HT-29 (cell line): Measurements from ENCODE around the gene OCA2. TPM values are rescaled to one million over a fixed set of nuclear protein-coding genes. Genes with fewer than 3 reads are reported as not detected.
"Not testable (repeated sequence)": the region's sequence is repeated elsewhere in the genome, so short reads cannot be mapped to it uniquely, and the experiment has no call there.

Experiments
- DNase-seq: peaks from one replicate; pipeline ENCODE4 v3.0.0-alpha.2; 2015; ENCODE audit warnings: low spot score
- total RNA-seq: library from RNA; depleted of rRNA; stranded (reverse); fragments of >200 nt; shearing (Covaris generic); gene quantifications from 2 replicates; pipeline ENCODE4 v1.2.3, GENCODE V29; 2014

Gene OCA2
- total RNA-seq, 1 experiment from 2014 or later: not detected

DNA sequence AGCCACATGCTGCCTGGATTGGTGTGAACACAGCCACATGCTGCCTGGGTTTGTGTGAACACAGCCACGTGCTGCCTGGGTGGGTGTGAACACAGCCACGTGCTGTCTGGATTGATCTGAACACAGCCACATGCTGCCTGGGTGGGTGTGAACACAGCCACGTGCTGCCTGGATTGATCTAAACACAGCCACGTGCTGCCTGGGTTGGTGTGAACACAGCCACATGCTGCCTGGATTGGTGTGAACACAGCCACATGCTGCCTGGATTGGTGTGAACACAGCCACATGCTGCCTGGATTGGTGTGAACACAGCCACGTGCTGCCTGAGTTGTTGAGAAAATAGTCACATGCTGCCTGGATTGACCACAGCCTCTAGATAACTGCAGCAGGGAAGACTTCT is 250.2 kb downstream of the OCA2 start:
- DNase-seq: not testable (repeated sequence)

DNA sequence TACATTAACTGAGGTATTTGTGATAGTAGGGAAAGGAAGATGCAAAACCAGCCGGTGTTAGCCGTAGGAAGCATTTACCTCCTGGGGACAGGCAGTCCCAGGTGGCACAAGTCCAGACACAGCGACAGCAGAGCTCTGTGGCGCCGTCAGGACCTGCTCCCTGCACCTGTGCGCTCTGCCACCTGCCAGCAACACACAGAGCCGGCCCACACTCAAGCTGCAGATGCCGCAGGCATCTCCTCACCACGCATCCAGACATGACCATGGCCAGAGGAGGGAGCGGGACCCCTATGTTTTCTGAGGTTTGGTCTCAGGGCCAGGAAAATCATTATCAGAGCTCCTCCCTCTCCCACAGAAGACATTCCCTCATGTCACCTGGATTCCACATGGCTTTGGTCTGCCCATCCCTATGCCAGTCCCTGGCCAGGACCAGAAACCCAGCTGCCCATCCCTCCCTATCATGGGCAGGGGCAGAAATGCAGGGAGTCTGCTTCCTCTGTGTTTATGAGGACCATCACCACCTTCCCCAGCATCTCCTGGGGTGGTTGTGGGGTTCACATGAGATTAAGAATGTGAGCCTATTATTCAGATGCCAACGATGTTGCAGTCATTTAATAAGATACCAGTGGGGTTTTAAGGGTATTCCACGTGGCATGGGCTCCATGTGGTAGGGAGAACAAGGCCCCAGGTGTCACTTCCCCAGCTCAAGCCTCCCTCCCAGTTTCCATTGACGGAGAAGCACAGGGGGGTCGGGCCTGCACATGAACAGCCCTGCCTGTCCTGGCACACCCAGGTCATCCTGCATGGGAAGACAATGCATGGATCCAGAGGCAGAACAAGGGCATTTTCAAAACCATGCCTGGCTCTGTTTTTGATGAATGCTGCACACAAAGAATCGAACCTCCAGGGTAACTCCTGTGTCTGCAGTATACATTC is 251.1 kb downstream of the OCA2 start:
- DNase-seq: no peak

DNA sequence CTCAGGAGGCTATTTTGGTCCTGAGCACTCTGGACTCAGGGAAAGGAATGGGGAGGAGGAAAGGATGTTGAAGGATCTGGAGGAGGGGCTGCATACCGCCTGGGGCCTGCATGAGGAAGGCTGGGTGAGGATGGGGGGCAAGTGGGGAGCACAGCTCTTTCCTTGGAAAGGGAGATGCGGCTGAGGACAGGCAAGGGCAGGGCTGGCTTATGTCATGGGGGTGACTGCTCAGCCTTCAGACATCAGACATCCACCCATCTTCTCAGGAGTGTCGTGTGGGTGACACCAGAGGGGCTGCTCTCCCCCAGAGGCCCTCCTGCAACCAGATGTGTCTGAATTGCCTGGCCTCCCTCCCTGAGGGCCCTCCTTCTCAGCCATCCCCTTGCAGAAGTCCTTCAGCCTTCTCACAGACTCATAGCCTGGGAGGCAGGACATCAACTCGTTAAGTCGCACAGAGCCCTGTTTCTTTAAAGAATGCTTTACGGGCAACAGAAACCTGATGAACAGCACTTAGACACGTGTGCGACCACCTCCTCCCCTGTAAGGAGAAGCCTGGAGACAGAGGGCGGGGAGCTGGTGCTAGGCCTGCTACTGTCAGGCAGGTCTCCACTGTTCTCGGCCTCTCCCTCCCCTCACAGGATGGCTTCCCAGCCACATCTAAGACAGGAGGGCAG is 252.3 kb downstream of the OCA2 start:
- no peak for DNase-seq

DNA sequence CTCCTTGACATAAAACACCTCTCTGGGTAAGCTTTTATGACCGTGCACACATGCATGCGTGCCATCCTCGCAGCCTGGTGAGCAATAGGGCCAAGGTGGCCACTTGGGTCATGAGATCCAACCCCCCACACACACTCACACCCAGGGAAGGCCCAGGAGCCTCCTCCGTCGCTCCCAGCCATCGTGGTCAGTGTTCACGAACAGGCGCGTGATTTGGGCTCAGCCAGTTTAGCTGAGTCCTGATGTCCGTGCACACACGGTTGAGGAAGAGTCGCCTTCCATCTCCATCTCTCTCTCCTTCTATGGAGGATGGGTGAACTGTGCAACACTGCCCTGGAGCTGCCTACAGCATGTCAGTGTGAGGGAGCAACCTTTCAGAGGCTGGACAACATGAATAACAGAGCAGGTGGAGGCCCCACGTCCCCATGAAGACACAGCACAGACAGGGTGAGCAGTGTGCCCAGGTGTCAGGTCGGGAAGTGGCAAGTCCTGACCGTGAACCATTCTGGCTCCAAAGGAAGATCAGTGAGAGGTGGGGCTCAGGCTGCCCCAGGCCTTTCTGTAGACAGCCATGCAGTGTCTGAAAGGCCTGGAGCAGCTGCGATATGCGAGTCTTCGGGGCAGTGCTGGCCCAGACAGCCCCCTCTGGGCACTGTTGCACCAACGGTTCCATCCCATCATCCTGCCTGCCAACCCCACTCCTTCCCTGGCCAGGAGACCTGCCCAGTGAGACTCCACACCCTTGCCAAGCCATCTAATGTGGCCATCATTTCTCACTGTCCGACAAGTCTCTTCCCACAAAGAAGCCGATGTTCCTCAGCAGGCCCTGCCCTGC is 253.4 kb downstream of the OCA2 start:
- no peak for DNase-seq

DNA sequence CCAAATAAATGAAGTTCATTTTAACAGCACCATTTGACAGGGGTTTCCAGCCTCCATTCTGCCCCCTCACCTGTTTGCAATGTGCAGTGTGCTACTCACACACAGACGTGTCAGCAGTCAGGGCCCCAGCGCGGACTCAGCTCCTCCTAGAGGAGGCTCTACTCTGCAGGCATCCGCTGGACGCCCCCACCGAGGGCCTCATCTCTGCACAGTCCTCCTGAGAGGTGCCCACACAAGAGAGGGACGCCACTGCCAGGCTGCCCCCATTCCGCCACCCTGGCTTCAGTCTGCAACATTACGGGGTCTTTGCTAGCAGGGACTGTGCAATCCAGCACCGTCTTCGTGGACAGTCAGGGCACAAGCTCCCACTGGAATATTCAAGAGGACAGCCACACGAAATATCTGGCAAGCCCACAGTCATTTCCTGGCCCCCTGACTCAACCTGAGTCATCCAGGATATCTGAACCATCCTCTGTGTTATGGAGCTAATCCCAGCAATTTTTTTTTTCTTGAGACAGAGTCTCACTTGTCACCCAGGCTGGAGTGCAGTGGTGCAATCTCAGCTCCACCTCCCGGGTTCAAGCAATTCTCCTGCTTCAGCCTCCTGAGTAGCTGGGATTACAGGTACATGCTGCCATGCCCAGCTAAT is 255.0 kb downstream of the OCA2 start:
- no peak for DNase-seq

DNA sequence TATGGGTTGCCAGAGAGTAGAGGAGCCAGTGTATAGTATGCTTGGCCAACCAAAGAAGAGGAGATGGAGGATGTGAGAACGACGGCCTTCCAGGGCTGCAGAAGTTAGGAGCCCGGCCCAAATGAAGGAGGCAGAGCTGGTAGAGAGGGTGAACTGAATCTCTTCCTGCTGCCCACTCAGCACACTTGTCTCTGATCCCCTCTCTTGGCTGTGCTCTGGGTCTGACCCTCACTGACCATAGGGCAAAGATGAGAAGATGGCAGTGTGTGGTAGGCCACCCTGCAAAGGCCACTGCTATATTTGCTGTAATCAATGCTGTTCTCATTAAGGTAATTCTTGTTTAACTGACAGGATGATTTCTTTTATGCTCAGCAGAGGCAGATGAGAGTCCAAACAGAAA is 256.0 kb downstream of the OCA2 start:
- no peak for DNase-seq

DNA sequence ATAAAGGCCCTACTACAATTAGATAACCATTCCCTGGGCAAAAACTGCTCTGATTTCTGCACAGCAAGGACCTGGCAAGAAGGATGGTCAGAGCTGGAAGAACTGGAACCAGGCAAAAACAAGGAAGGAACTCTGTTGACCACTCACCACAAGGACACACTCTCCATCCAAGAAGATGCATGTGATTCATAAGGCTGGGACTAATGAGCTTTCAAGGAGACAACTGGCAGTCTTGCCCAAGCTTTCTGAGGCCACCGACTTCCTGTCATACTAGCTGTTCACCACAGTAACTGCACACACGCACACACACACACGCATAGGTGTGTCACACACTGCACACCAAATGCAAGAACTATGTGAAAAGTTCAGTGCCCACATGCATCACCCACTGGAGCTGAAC is 256.6 kb downstream of the OCA2 start:
- DNase-seq: no peak

DNA sequence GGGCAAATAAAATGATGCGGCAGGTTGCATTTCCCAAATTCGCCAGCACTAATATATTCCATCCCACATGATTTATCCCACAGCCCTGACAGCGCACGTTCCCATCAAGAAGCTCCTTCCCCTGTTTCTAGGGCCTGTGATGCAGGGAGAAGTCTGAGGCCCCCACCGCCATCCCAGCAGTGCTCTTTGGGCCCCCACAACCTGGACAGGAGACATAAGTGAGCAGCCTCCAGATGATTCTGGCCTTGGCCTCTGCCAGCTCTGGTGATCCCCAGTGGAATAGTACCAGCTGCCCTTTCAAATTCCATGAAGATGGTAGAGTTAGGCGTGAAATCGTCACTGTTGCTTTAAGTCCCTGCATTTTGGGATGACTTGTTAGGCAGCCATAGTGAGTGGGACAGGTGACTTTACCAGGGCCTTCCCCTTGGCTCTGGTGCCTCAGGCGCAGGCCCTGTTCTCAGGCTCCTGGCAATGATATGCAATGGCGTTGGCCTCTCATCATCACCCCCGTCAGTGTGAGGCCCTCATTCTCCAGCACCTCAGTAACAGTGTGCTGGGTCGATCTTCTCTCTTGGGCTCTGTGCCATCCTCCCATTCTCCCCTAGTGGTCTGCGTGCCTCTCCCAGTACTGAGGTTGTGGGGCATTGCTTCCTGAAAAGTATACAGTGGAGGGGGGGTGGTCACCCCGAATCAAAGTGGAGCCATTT is 263.7 kb downstream of the OCA2 start:
- no peak for DNase-seq

DNA sequence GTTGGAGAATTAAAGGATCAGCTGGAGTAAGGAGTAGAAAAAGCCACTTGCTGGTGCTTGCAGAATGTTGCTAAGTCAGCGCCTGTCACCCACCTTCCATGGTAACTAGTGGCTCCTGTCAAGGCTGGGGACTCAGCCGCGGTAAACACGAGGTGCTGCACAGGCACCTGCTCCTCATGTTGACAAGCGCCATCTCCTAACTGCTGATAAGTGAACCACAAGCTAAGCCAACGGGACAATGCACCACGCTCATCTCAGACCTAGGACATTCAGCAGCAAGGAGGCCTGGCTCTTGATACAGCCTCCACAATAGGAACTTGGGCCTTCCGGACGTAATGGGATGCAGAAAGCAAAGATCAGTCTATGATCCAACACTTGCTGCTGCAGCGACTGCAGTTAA is 264.4 kb downstream of the OCA2 start:
- no peak for DNase-seq

DNA sequence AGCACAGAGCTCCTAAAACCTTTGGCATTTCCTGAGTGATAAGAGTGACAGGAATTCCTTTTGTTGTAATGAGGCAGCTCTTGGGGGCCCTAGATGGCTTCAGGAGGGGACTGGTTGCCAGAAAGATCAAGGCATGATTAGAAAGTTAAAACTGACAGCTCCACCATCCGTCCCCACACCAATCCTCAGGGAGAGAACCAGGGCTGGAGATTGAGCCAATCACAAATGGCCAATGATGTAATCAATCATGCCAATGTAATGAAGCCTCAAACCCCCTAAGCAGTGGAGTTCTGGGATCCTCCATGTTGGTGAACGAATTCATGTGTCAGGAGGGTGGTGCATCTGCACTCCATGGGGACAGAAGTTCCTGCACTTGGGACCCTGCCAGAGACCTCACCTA is 265.1 kb downstream of the OCA2 start:
- no peak for DNase-seq

DNA sequence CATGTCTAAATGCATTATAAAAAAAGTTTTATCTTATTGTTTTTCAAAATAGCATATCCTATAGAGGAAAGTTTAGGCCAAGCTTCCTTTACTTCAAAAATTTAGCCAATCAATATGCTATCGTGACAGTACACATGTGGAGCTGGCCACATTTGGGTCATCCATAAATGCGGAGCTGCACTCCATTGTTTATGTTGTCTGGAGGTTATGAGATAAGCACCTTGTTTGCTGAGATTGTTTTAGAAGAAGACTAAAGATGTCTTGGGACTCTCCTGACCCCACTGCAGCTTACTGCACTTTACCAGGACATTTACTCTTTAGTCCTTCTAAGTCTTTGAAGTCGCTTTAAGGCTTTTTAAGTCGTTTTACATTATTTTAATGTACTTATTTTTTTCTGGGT is 265.9 kb downstream of the OCA2 start:
- no peak for DNase-seq

DNA sequence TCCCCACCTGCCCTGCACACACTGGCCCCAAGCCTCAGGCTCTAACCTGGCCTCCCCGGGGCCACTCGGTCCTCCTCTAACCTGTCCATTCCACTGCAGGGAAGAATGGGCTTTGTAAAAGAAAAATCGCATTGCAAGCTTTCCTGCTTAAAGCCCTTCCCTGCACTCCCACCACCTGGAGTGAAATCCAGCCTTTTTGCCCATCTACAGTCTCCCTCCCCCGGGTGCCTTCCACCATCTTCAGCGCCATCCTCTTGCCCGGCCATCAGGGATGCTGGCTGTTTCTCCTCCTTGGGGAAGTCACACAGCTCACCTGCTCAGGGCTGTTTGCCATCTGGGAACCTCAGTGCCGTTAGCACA is 266.9 kb downstream of the OCA2 start:
- DNase-seq: no peak

DNA sequence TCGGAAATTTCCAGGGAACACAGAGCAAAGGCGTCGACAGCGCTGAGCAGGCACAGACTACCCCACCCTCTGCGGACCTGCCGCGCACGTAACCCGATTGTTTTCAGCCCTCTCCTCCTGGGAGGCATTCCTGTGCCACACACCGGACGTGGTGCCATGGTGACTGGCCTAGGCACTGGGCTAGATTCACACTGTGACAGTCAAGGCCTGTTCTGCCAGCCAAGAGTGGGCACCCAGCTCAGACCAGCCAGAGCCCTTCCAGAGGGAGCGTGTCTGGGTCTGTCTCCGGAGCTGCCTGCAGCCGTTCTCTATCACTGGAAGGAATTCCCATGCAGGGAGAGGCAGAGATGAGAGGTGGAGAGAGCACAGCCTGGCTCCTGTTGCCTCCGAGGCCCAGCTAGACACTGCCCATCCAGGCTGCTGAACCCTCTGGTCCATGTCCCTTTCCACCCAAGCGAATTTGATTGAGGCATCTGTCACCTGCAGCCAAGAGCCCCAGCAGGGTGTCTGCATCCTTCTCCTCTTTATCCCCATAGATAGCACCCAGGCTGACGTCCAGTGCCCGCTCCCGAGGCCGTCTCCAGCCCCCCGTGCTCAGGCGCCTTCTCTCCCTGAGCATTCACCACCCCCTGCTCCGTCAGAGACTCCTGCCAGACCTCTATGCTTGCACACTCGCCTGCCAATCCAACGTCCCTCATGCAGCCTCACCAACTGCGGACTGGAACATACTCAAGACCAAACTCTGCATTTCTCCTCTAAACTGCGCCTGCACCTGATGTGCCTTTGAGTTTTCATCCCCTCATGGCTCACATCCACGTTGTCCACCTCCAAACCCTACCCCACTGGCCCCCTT is 267.5 kb downstream of the OCA2 start:
- DNase-seq: no peak

DNA sequence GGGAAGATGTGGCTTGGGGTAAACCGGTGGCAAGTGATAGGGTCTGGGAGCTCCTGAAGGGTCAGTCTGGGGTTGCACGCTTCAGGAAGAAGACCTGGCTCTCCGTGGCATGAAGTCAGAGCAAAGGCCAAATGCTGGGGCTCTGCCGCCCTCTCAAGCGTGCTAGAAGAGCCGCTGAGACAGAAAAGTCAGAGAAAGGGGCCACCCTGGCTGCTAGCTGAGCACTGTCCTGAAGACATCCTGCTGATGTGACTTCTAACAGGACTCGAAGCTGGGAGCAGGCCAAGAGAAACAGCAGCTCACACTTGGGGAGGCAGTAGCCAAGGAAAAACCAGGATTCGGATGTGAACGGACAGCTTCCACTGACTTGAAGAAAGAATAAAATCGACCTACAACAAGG is 270.4 kb downstream of the OCA2 start:
- DNase-seq: no peak

DNA sequence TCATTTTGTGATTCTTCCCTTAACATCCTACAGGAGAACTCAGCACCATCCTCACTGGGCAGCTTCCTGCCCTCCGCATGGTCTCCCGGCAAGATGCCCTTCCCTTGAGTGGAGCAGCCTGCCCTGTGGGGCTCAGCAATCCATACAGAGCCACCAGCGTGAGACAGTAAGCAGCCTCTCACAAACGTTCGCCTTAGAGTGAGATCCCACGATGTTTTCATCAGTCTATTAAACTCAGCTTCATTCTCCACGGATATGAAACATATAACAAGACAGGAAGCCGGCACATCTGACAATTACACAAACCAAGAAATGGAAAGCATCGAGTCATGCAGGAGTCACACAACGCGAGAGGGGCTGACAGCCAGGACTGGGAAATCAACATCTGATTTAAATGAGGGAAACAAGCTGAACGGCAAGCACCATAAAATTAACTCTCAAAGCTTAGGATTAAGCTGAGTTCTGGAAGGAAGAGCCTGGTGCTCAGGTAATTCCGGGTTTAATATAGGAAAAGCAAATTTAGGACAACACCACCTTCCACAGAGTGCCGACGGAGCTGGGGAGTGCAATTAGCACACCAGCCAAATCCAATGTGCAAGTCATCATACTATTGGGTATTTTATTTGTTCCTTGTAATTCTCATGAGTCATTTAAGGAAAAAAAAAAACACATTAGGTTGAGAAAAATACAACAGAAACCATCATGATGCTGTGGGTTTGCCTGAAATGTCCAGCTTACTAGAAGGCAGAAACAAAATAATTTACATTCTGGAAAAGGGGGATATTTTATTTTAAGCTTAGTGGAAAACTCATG is 272.0 kb downstream of the OCA2 start:
- DNase-seq: no peak

DNA sequence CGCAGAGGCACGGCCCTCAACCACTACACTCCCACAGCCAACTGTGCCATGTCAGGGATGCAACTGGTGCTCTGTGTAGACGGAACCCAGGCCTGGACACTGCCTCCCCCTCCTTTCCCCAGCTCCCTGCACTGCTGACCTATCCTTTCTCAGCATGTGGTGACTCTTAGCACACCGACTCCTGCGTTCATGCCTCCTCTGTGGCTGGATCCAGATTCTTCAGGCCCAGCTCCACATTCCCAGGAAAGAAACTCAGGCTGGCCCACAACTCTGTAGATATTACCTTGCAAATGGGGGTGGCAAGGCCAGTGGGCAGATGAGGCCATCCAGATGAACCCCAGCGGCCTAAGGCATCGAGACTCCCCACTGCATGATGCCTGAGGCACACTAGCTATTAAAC is 272.7 kb downstream of the OCA2 start:
- no peak for DNase-seq

DNA sequence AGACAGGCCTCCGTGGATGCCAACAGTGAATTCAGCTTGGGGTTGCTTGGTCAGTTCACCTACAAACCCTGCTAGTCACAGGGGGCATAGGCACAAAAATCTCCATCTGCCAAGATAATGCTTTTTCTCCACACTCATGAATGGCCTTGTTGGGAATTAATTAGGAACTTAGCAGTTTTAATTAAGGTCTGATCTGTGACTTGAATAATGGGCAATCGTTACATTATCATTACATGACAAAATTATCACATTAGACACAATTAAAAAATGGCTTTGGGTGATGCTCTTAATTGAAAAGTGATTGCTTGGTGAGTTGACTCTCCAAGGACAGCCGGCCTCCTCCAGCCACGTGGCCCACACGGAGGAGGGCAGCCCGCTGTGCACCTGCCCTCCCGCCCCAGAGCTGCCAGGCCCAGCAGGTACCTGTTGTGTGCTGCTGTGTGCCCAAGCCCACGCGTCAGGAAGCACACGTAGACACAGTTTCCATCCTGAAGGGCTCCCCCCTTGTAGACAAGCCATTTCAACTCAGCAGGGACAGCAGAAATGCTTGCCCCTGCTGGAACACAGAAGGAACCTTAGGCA is 274.2 kb downstream of the OCA2 start:
- DNase-seq: no peak

DNA sequence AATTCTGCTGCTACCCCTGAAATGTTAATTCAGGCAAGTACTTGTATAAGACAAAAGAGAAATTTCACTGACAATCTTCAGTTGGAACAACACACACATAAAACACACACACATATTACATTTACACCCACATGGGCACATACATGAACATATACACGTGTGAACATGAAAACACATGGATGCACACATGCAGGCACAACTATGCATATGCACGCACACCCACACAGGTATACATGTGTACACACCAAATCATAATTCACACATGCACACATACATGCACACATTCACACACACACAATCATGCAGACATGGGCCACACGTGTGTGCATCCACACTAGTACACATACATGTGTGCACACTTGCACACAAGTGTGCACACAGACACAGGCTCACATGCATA is 277.8 kb downstream of the OCA2 start:
- no peak for DNase-seq

DNA sequence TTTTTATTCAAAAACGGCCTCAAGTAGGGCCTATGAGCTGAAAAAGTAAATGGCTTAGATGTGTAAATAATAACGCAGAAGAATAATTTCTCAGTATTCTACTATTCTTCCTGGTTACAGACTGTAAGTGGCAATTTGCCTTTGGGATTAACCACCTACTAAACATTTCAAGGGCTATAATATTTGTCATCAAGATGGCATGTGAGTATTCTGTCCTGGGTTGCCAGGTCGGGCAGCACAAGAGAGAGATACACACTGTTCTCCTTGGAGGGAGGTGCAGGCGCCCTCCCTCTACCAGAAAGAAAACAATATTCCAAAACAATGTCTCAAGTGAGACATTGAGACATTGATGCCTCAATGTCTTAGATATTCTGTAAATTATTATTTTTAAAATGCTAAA is 278.4 kb downstream of the OCA2 start:
- no peak for DNase-seq
